Right ventricle myocardium inferior (tissue), 1 donor: Measurements from ENCODE around the gene THSD4. TPM values are rescaled to one million over a fixed set of nuclear protein-coding genes. Genes with fewer than 3 reads are reported as not detected.

Experiments
- ATAC-seq: fragments of 200-7000 bp; cut with Tn5 transposase; one replicate; pipeline ENCODE4 v1.9.1; 2020; ENCODE audit warnings: mild to moderate bottlenecking, moderate library complexity
- DNase-seq: peaks from one replicate; pipeline ENCODE4 v3.0.0; 2021; ENCODE audit errors: missing footprints
- intact Hi-C: fragments of 100-400 bp; cut with DNase I; formaldehyde crosslinking; loops from one replicate; pipeline ENCODE4 v1.11.0; 2022
- total RNA-seq: library from RNA; stranded (reverse); fragmentation: NEBNext Ultra II Directional; extraction: Animal tissue kit (Norgen Biotek cat#: 25700); gene quantifications from one replicate; pipeline ENCODE4 v1.2.1, GENCODE V29; 2021
- donor health status: DM: no; HTN: yes; CAD: no; lungs with severe emphysema.

Gene THSD4
- total RNA-seq, 1 donor from 2014 or later = 73.1 TPM

DNA sequence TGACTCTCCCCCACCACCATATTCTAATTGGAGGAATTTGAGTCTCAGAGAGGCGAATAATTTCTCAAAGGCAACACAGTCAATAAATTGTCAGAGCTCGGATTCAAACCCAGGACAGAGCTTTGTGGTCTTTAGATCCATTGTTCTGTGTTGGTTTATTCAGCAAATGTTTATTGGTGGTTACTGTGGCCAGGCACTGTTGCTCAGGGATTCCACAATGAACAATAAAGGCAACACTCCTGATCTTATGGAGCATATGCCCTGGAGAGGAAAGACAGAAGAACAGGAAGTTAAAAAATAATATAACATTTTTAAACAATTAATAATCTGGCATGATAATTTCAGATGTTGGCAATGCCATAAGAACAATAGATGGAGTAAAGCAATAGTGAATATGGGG is 403.4 kb downstream of the THSD4 start:
- intact Hi-C loops = no loop called here
- DNase-seq (no peak), ATAC-seq (no peak)

DNA sequence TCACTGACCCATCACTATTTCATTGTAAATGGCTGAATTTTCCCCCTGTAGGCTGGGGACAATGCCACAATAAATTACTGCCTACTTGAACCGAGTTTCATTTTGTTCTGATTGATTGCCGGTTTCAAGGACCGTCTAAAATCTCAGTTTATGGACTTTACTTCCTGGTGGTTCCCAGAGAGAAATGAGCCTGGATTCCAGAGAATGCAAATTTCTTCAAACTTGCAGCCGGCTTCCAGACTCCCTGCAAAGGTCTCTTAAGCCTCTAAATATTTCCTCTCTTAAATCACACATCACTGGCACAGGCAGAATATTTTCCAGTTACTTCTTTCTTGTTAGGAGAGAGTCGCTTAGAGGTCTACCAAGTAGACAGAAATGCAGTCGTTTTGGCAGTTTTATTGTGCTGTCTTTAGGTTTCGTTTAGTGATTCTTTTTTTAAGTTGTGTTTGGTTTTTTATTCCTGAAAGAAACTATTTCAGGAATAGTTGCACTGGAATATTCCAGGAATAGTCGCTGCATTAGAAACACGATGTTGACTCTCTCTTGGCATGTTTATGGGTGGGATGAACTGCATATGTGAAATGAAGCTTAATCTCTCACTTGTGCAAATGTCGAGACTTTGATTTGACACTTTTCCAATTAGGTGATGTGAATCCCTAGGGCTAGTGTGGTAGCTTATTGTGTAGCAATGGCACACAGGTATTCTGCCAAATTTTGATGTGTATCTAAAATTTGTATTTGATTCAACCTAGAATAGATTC is 411.0 kb downstream of the THSD4 start:
- ATAC-seq = no peak
- intact Hi-C loops = no loop called here
- no peak for DNase-seq

DNA sequence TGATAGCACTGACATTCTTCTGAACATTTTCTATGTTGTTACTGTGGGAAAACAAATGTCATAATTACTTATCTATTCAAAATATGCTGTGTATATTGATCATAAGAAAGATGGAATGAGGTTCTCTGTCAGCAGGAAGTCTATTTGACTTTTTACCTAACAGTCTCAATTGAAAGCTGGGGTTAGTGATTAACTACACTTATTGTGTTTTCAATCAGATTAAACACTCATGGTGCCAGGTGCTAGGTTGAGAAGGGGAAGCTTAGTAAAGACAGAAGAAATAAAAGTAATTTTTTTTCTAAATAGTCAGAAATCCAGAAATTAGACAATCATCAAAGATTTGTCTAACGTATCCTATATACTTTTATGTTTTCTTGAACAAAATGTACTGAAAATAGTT is 414.1 kb downstream of the THSD4 start:
- no peak for ATAC-seq
- no peak for DNase-seq

DNA sequence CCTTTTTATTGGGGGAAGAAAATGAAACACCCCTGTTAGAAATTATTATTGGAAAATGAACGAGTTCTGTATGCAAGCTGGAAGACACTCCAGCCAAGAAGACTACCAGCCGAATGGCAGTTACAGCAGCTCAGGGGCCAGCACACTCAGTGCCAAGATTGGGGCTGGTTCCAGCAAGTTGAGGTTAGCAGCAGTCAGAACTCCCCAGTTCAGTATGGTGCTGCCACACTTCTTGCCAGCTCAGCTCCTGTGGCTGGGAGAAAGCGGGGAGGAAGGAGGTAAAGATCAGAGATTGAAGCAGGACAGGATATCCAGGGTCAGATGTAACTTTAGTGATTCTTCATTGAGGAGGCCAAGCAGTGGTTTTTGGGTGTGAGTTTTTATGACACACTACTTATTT is 414.8 kb downstream of the THSD4 start:
- no peak for ATAC-seq
- intact Hi-C loops = loop anchor here (10.0 kb wide), 1 partner anchor 205 kb away; no protein-coding TSS in a partner anchor
- DNase-seq = no peak

More for the DNA sequence above, 414.1 kb downstream of the THSD4 start:
- intact Hi-C loops = no loop called here

DNA sequence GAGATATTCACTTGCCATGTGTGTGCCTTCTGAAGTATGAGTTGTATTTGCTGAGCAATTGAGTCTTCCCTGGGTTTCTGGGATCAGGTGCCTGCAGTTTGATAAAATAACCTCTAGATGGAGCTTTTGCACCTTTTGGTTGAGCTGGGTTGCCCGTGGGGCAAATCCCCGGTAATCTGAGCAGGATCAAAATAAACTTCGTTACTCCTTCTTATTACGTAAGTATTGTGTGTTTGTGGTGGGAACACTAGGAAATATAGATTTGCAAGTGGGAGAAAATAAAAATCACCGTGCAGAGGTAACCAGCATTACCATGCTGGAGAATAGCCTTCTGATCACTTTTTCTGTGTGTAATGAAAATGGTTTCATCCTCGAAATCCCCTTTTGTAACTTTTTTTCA is 417.7 kb downstream of the THSD4 start:
- ATAC-seq = no peak

DNA sequence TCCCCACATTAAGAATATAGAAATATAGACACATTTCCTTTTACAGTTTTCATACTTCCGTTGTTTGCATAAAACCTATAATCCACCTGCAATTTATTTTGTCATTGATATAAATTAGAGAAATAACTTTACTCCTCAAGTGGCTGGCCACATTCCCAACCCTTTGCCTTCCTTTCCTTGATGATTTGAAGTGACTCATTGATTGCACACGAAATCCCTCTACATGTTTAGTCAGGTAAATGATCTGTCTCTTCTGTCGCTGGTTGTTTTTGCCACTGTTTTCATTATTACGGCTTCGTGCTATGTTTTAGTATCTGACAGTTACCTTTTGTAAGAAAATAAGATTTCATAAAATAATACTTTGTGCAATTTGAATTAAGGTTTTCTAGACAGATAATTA is 422.9 kb downstream of the THSD4 start:
- no peak for DNase-seq
- intact Hi-C loops = loop anchor here (10.0 kb wide), 1 partner anchor 197 kb away; no protein-coding TSS in a partner anchor
- ATAC-seq = no peak

More for the DNA sequence above, 417.7 kb downstream of the THSD4 start:
- no peak for DNase-seq
- intact Hi-C loops = loop anchor here (10.0 kb wide), 1 partner anchor 202 kb away; no protein-coding TSS in a partner anchor

DNA sequence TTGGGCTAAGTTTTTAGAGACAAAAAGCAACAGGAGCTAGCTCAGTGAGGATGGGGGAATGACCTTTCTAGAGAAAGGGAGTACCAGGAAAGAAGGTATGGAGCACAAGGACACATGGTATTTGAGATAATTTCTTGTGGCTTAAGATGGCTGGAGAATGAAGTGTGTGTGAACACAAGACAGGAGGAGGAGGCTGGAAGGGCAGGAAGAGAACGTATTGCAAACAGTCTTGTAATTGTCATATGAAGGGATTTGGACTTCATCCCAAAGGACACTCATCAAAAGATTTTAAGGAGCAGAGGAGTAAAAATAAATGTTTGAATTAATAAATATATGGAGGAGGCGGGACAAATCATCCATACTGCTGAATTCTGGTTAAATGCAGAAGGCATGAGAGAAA is 426.5 kb downstream of the THSD4 start:
- intact Hi-C loops = no loop called here
- no peak for ATAC-seq
- no peak for DNase-seq

DNA sequence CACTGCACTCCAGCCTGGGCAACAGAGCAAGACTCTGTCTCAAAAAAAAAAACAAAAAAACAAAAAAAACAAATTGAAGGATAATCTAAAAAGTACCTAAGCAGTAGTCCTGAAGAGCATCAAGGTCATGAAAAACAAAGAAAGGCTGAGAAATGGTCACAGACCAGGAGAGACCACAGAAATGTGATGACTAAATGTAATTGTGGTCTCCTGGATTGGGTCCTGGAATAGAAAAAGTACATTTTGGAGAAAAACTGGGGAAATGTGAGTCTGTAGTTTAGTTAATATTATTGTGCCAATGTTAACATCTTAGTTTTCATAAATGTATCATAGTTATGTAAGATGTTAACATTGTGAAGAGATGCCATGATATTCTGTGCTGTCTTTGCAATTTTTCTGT is 427.6 kb downstream of the THSD4 start:
- ATAC-seq = no peak
- DNase-seq = no peak
- intact Hi-C loops = no loop called here

DNA sequence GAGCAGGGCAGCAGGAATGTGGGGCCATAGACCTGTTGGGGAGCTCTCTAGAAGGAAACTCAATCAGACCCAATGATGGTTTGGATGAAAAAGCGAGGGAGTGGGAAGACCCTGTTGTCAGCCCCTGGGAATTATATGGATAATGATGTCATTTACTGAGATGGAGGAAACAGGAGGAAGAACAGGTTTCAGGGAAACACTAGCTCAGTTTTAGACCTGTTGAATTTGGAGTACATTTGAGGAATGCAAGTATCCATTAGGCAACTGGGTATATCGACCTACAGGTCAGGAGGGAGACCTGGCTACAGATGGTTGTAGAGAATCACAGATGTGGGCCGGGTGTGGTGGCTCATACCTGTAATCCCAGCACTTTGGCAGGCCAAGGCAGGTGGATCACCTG is 428.1 kb downstream of the THSD4 start:
- ATAC-seq (no peak), DNase-seq (no peak)
- intact Hi-C loops = no loop called here

DNA sequence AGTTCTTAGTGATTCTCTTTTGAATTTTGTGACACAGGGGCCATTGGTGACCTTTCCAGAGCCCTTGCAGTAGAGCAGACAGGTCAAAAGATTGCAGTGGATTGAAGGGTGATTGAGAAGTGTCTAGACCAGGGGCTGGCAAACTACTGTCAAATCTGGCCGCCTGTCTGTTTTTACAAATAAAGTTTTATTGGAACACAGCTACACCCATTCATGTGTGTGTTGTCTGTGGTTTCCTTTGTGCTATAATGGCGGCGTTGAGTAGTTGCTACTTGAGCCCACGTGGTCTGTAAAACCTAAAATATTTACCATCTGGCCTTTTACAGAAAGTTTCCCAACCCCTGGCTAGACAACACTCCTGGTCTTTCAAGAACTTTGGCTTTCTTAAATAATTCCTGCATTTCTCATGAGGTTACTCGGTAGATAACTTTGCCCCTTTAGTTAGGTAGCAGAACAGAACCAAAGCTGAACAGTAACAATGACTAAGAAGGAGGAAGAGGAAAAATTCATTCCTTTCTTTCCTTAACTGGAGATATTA is 430.0 kb downstream of the THSD4 start:
- intact Hi-C loops = loop anchor here (5.0 kb wide), 4 partner anchors 43 to 107 kb away; no protein-coding TSS in a partner anchor
- ATAC-seq = no peak

DNA sequence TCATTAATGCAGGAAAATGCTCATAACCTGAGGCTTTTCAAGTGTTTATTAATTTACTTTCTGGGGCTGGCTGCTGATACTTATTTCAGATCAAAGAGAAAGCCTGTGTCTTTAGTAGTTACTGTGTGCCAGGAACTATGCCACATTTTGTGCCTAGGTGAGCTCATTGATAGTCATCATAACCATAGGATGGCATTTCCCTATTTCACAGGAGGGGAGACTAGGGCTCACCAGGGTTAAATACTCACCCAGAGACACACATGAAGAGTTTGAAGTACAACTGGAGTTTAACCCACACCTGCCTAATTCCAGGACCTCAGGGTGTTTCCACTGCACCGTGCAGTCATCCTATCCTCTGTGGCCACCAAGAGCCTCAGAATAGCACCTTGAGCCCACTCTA is 430.7 kb downstream of the THSD4 start:
- intact Hi-C loops = loop anchor here (5.0 kb wide), 4 partner anchors 44 to 106 kb away; no protein-coding TSS in a partner anchor
- DNase-seq = no peak
- no peak for ATAC-seq

More for the DNA sequence above, 430.0 kb downstream of the THSD4 start:
- DNase-seq = no peak

DNA sequence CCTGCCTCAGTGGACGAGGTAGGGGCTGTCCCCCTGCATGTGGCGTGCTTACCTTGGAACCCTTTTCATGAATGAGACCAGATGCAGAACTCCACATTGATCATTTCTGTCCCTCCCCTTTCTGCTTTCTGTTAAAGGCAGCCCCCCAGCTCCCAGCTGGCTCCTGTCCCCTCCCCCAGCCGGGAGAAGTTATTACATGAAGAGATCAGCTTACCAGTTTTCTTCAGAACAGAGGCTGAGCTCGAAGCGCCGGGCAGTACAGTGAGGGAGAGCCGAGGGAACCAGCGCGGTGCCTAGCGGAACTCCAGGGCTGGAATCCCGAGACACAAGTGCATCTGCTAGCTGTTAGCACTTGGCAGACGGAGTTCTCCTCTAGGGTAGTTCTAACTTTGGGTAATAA is 431.7 kb downstream of the THSD4 start:
- intact Hi-C loops = loop anchor here (5.0 kb wide), 4 partner anchors 45 to 105 kb away; no protein-coding TSS in a partner anchor
- ATAC-seq = peak; percentile 66
- peak; percentile 74 for DNase-seq

DNA sequence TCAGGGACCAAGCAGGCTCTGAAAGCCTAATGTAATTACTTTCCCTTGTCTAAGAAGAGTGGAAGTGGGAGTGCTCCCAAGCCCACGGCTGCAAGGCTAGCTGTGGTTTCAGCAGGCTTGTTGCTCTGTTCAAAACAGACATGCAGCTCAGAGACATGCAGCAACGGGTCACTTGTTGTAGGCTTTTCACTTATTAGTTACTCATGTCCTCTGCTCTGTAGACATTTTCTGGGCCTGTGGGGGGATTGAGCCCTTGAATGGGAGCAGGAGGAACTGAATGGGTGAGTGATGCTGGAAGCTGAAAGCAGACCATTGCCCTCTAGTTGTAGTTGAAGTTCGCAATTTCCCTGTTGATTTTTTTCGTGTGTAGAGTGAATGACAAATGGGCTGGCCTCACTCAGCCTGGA is 433.1 kb downstream of the THSD4 start:
- no peak for ATAC-seq
- intact Hi-C loops = loop anchor here (5.0 kb wide), 4 partner anchors 46 to 104 kb away; no protein-coding TSS in a partner anchor

DNA sequence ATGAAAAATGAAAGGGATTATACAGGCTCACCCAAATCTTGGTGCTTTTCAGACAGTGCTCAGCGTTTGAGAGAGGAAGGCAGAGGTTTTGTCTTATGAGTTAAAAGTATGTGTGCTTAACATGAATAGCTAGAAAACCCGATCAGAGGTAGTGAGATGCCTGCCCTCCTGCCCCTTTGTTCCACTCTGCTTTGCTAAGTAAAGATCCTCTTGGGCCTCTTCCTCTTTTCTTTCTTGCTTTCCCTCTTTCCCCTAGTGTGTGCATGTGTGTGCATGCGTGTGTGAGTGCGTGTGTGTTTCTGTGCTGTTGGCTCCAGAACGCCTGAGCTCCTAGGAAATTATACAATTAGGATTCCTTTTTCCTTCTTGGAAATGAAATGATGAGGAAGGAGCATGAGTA is 433.8 kb downstream of the THSD4 start:
- DNase-seq (no peak), ATAC-seq (no peak)
- intact Hi-C loops = loop anchor here (5.0 kb wide), 4 partner anchors 47 to 103 kb away; no protein-coding TSS in a partner anchor

More for the DNA sequence above, 433.1 kb downstream of the THSD4 start:
- DNase-seq = no peak

DNA sequence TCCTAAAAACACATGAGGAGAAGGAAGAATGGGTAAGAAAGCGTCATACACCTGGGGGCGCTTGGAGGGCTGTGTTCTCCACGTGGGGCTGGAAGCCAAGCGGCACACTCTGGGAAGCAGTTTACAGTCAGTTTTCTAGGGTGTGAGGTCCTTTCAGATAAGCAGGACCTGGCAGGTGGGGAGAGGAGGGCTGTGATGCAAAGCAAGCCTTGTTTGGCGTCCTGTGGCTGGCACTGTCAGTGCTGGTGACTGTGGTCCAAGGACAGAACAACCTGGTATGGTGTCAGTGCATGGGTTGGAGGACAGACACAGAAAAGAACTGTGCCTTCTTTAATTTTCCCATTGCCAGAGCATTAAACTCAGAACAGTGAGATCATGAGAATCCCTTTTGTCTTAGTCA is 434.4 kb downstream of the THSD4 start:
- intact Hi-C loops = loop anchor here (5.0 kb wide), 4 partner anchors 47 to 103 kb away; no protein-coding TSS in a partner anchor
- peak; percentile 88 for ATAC-seq
- peak; percentile 73 for DNase-seq

DNA sequence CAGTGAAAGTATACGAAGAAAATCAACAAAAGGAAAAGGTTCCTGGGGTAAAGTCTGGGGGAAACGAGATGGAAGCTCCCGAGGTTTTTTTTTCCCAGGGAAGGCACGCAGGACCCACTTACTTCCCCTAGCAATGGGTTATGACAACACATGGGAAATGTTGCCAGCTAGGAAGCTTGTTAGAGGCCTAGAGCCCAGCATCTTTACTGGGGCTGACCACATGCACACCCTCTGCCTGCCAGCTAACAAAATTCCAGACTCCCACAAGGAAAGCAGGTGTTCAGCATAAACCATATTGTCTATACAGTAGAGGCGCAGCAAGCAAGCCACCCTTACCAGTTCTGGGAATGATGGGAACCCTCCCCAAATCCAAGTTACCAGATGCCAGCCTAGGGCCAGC is 436.3 kb downstream of the THSD4 start:
- no peak for DNase-seq
- intact Hi-C loops = no loop called here
- no peak for ATAC-seq

DNA sequence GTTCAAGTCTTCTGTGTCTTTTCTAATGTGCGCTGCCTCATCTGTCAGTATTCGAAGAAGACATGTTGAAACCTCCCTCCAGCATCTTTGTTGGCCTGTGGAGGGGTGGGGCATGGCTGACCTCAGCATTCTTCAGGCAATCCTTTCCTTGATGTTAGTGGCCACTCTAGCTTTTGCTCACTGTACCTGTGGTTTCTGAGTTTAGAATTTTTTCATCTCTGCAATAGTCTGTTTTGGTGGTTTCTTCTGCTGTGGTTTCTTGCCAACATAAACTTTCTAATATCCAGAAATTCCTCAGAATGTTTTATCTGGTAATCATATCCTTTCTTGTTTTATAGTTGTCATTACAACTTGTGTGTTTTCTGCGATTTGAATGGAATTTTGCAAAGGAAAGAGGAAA is 443.8 kb downstream of the THSD4 start:
- ATAC-seq (no peak), DNase-seq (no peak)
- intact Hi-C loops = no loop called here

DNA sequence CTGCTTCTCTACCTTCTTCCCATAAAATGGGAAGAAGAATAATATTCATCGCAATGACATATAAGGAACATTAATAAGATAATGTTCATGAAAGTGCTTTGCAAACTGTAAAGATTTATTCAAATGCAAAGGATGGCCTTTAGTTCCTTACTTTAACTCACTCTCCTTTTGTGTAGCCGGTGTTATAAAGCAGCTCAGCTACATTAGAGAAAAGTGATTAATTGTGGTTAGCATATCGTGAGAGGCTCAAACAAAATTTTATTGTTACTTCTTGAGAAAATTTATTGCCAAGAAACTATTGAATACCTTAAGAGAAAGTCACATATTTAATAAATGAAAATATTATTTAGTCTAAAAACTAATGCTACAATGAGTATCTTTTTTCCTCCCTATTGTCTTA is 444.3 kb downstream of the THSD4 start:
- intact Hi-C loops = no loop called here
- ATAC-seq (no peak), DNase-seq (no peak)

DNA sequence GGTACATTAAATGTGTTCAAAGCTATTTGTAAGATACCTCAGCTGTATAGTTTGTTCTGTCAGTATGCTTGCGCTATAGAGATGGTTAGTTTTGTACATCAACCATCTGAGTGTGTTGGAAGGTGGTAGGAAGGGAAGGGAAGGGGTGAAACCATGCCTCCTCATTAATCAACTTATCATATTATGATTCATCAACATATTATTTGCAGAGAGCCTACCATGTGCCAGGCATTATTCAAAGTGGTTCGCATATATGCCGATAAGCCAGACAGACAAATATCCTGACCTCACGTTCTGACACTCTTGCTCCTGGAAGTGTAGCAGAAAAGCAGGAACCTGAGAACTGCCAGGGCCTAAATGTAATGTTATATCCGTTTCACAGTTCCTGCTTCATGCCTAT is 447.0 kb downstream of the THSD4 start:
- no peak for ATAC-seq
- intact Hi-C loops = no loop called here
- no peak for DNase-seq

DNA sequence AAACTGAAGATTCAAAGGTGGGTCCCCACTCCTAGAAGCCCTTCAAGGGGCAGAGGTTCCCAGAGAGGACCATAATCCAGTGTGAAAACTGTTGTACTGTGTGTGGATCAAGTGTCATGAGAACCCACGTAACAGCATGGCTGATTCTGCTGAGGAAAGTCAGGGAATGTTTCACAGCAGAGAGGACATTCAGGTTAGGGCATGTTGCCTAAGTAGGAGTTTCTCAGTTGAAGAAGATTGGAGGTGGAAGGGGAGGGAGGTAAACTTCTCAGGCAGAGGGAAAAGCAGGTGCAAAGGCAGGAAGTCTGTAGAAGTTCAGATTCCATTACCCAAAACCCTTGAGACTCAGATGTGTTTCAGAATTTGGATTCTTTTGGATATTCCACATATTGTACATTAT is 448.9 kb downstream of the THSD4 start:
- intact Hi-C loops = no loop called here
- ATAC-seq (no peak), DNase-seq (no peak)
